GM19043 (cell line): ENCODE measurements around the gene WNT7B.

ENCODE experiments used
- ATAC-seq: cut with Tn5 transposase; IDR thresholded peaks from one replicate; pipeline ENCODE4 v1.9.1; 2021; ENCODE audit warnings: low read depth; ENCODE audit not compliant: unreplicated experiment

The WNT7B gene

DNA sequence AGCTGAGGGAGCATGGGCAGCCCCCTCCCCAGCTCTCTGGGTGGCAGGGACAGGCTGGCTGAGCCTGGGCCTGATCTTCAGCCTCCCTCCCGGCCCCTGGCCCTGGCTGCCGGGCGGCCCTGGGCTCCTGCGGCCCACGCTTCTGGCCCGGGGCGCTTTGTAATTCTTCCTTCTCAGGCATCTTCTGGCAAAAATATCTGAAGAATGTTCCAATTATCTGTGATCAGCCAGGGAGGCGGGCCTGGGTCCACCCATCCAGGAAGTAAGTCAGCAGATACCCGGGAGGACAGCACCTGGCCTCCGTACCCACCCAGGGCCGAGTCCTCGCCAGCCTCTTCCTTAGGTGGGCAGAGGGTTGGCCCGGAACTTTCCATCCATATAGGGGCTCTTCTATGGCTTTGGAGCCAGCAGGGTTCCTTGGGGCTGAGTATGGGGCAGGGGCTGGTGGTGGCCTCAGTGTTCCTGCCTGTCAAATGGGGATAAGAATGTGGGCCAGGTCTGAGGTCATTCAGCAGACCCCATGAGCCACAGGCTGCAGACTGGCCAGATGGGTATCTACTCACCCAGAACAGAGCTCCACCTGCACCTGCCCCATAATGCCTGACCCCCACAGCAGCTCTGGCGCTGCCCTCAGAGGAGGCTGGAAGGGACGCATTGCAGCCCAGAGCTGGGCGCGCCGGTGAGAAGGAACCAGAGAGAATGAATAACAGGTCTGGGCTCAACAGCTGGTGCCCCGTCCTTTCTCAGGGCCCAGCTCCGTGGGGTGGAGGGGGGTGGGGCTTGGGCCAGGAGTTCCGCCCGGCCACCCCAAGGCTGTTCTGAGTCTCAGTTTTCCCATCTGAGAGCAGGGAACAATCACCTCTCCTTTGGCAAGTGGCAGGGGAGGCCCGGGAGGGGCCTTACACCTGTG lies 16.2 kb downstream of the WNT7B start:
- no peak for ATAC-seq

GRCh38 chr22:45959719-45960476 lies 17.1 kb downstream of the WNT7B start:
- no peak for ATAC-seq

DNA sequence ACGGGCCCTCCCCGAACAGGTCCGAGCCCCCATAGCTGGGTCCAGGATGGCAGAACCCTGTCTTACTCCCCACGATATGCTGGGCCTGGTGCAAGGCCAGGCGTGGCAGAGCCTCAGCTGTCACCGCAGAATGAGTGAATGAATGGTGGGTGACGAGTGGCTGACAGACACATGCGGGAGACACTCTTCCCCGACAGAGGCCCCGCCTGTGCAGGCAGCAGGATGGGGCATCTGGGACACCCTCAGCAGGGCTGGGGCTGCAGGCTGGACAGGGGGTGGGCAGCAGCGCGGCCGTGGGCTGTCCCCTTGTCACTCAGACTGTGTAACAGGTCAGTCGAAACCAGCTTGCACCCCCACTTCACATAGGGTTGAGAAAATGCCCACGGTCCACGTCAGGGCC lies 18.0 kb downstream of the WNT7B start:
- ATAC-seq = no peak

DNA sequence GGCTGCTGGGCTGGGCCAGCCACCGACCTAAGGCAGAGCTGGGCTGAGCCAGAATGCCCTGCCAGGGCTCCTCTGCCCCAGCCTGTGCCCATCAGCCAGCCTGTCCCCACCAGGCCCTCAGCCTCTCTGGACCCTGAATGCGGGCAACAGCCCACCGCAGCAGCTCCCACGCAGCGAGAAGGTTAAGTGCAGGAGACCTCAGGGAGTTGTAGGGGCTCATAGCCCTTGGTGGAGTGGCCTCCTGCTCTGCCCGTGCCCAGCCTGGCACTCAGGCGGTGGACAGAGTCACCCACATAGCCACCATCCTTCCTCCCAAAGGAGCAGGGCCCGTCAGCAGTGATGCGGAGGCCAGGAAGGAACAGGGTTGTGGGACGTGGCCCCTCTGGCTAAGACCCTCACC lies 19.1 kb downstream of the WNT7B start:
- no peak for ATAC-seq

GRCh38 chr22:45953178-45953577 lies 23.8 kb downstream of the WNT7B start:
- no peak for ATAC-seq

- no peak for ATAC-seq
These were observed 24.4 kb downstream of the WNT7B start for GRCh38 chr22:45952553-45952952.

DNA sequence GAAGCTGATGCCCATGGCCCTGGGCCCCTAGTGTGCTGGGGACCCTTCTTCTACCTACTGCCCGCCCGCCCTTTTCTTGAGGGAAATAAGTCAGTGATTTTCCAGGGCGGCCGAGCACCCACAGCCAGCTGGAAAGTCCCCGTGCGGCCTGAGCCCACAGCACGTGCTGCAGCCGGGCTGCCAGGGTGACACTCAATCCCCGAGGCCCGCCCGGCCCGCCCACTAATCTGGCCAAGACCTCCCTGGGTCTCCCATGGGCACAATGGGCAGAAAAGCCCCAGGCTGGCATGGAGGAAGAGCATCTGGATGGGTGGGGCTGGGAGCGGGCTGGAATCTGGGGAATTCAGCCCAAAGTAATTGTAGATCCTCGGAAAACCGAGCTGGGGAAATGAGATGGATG lies 24.8 kb downstream of the WNT7B start:
- no peak for ATAC-seq

DNA sequence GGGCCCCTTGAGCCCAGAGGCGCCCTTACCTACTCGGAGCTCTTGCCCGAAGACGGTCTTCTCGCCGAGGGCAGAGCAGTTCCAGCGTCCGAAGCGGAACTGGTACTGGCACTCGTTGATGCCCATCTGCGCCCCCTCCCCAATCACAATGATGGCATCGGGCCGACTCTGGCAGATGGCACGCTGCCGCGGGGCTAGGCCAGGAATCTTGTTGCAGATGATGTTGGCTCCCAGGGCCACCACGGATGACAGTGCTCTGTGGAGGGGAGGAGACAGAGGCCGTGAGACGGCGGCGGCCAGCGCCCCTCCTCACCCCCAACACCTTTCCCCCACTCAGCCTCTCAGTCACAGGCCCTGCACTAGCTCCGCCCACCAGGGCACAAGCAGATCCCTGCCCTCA lies 27.1 kb downstream of the WNT7B start:
- no peak for ATAC-seq

GRCh38 chr22:45949258-45949870 lies 27.6 kb downstream of the WNT7B start:
- ATAC-seq = no peak

DNA sequence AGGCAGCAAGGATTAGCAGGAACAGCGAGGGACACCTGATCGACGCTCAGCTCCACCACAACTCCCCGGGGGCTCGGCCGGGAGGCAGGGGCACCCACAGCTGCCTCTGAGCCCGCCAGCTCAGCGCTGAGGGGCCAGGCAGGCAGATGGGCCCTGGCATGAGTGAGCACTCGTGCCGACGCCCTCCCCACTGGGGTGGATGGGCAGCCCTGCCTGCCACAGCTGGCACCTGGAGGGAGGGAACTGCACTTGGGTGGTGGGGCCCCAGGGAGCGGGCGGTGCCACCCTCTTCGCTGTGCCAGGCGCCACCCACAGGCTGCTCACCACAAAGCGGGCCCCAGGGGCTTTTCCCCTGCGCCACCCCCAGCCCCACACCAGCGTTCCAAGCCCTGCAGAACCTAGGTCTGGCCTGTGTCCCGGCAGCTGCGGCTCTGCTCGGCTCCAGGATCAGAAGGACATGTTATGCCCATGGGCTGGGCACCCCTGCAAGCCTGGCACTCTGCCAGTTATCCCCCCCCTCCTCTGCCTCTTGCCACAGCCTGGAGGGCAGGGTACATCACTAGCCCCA lies 28.8 kb downstream of the WNT7B start:
- ATAC-seq = no peak

DNA sequence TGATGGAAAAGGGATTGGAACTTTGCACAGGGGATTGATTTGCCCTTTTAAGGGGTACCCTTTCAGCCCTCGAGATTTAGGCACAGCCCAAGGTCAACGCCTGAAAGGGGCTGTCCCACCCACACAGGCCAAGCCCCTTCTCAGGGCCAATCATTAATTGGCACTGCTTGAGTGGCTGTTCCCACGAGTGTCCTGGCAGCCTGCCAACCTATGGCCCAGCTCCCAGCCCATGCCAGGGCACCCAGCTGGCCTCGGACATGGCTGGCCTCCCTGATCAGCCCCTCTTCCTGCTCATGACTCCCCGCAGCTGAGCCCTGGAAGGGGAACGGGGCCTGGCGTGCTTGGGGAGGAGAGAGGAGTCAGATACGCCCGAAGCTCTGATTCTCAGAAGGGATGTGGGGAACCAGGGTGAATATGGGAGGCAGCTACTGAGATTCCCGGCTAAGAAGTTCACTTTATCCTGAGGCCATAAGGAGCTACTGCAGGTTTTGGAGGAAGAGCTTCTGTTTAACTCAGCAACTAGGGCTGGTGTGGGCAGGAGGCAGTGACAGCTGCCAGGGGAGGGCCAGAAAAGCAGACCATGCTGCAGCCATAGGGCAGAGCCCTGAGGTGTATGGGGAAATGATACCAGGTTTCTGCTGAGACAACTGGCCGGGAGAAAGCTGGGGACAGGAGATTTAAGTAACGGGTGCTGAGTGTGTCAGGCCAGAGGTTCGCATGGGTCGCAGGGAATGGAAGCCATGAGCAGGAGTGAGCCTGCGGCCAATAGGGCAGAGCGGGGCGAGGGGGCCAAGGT lies 30.0 kb downstream of the WNT7B start:
- no peak for ATAC-seq

DNA sequence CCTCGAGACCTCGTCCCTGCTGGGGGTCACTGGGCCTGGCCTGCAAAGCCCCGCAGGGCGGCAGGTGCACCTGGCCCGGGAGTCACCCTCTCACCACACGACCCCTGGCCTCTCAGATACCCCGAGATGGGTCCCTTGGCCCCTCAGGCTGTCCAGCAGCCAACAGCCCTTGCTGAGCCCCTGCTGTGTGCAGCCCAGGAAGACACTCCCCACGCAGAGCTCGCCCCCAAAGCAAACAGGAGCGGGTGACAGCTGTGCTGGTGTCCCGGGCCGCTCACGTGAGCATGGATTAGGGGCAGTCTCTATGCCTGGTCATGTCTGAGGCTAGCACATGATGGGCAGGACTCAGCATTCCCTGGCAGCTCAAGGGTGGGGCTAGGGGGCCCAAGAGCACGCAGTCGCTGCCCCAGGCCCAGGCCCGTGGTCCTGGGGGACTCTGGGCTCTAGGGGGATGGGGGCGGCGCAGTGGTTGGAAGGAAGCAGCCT lies 31.3 kb downstream of the WNT7B start:
- ATAC-seq = no peak

DNA sequence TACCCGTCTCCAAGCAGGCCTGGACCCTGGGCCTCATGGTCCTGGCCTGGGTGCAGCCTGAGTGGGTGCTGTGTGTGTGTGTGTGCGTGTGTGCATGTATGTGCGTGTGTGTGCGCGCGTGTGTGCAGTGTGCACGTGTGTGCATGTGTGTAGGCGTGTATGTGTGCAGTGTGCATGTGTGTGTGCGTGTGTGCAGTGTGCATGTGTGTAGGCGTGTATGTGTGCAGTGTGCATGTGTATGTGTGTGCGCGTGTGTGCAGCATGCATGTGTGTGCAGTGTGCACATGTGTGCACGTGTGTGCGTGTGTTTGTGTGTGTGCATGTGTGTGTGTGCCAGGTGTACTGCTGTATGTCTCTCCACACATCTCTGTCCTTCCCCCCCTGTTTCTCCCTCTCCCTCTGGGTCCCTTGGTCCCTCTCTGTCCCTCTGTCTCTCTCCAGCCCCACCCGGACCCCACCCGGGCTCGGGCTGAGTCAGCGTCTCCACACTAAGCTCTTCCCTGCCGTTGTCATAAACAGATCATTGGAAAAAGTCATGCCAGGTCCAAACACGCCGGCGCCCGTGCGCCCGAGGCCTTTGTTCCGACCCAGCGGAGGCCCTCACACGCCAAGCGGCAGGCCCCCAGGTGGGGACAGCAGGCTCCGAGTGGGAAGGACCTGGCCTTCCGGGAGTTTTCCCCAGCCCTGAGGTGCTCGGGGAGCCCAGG lies 34.0 kb downstream of the WNT7B start:
- ATAC-seq = no peak

- no peak for ATAC-seq
These were observed 34.6 kb downstream of the WNT7B start for GRCh38 chr22:45942344-45942743.

GRCh38 chr22:45938913-45939312 lies 38.0 kb downstream of the WNT7B start:
- no peak for ATAC-seq

GRCh38 chr22:45937960-45938359 lies 39.0 kb downstream of the WNT7B start:
- ATAC-seq = no peak

DNA sequence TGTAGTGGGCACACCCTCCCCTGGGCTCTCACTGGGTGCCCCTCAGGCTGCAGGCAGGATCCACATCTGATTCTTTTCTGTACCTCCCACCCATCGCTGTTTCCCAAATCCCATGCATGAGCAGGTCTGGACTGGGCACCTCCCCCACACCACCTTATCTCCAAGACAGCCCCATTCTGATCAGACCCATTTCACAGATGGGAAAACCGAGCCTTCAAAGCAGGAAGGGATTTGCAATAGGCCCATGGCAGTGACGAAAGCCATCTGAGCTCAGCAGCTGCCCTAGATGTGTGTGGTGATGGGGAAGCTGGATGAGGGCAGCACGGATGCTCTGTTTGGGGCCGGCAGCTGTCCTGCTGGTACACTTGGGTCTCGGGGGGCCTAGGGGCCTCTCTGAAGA lies 41.4 kb downstream of the WNT7B start:
- no peak for ATAC-seq

- ATAC-seq = no peak
These were observed 42.2 kb downstream of the WNT7B start for GRCh38 chr22:45934659-45935341.

- no peak for ATAC-seq
These were observed 42.8 kb downstream of the WNT7B start for GRCh38 chr22:45934168-45934564.
